Thyroid gland (tissue), 4 donors: ENCODE measurements around the gene GRK1. TPM values are rescaled to one million over a fixed set of nuclear protein-coding genes. Genes with fewer than 3 reads are reported as not detected.

Experiments used
- DNase-seq, 2 donors: peaks; one replicate each; pipeline ENCODE4 v3.0.0-alpha.2; 2019
- H3K27ac ChIP-seq, 3 donors: fragments of 200-600 bp; sonication (generic); 1 replicate in 2 of 3; 2 replicates in 1 of 3; pipeline ENCODE4 v1.5.1; 2016 to 2019; ENCODE audit warnings: mild to moderate bottlenecking in 1 of 3, moderate library complexity in 1 of 3
- H3K27me3 ChIP-seq: fragments of 200-600 bp; sonication (generic); one replicate; pipeline ENCODE4 v1.5.1; 2019
- H3K36me3 ChIP-seq, 2 donors: fragments of 200-600 bp; sonication (generic); one replicate each; pipeline ENCODE4 v1.5.1; 2016 to 2019
- H3K4me1 ChIP-seq, 2 donors: fragments of 200-600 bp; sonication (generic); one replicate each; pipeline ENCODE4 v1.5.1; 2017 to 2019
- H3K4me3 ChIP-seq, 3 donors: fragments of 200-600 bp; sonication (generic); replicated peaks in 1 of 3; 1 replicate in 2 of 3; 2 replicates in 1 of 3; pipeline ENCODE4 v1.5.1; 2016; ENCODE audit warnings: mild to moderate bottlenecking in 1 of 3
- H3K9me3 ChIP-seq: fragments of 200-600 bp; sonication (generic); one replicate; pipeline ENCODE4 v1.5.1; 2017
- POLR2A ChIP-seq, 2 donors: fragments of 450-650 bp; IDR thresholded peaks; one replicate each; pipeline ENCODE4 v1.6.1; 2017; ENCODE audit warnings: antibody characterized with exemption in 2 of 2, mild to moderate bottlenecking in 2 of 2, moderate library complexity in 1 of 2
- WGBS, 2 donors: methylation state at CpG; one replicate each; pipeline ENCODE4 v1.1.5; 2017; 5-methylcytosine and 5-hydroxymethylcytosine counted together
- intact Hi-C: fragments of 100-400 bp; cut with DNase I; formaldehyde crosslinking; loops from one replicate; pipeline ENCODE4 v1.15.1; 2023
- total RNA-seq, 4 donors: library from RNA; depleted of rRNA; stranded (reverse); fragments of >200 nt; gene quantifications; one replicate each; pipeline ENCODE4 v1.2.3, GENCODE V29; 2016
- TF ChIP-seq, protein P1 (sequence below), 6 experiments: fragments of 200-600 bp in 3 of 6; fragments of 450-650 bp in 3 of 6; sonication (generic) in 3 of 6; IDR thresholded peaks; one replicate each; pipeline ENCODE4 v1.5.1; 2016 to 2019; ENCODE audit warnings: antibody characterized with exemption in 6 of 6, mild to moderate bottlenecking in 2 of 6, inconsistent platforms in 1 of 6, moderate library complexity in 1 of 6

The GRK1 gene
- total RNA-seq, 4 donors from 2014 or later = 2.0 to 17.9 (median 2.7) TPM

GRCh38 chr13:113770937-113771336, 103.9 kb downstream of the GRK1 start:
- no peak for DNase-seq
- WGBS, 2 donors = 94 to 95% methylated on average over 5 of the region's 5 CpGs
- intact Hi-C loops = no loop called here

DNA sequence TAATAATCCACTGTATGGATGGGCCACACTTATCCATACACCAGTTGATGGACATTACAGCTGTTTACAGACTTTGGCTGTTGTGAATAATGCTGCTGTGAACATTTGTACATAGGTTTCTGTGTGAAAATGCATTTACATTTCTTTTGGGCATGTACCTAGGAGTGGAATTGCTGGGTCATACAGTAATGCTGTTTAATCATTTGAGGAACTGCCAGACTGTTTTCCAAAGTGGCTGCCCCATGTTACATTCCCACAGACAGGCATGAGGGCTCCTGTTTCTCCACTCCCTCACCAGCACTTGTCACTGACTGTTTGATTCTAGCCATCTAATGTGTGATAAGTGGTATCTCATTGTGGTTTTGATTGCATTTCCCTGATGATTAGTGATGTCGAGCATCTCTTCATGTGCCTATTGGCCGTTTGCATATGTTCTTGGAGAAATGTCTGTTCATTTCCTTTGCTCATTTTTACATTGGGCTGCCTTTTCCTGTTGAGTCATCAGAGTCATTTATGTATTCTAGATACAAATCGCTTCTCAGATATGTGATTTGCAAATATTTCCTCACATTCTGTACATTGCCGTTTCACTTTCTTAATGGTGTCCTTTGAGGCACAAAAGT, 104.8 kb downstream of the GRK1 start:
- intact Hi-C loops = no loop called here
- Histone ChIP-seq H3K9me3 (no peaks in the 10 kb centered on the region), H3K4me1 (no peaks in the 10 kb centered on the region), H3K4me3 (no peak overlapping the region), H3K36me3 (no peaks in the 10 kb centered on the region), H3K27me3 (no peaks in the 10 kb centered on the region), H3K27ac (no peak overlapping the region)
- DNase-seq = no peak
- 67 to 73% methylated on average over 4 of the region's 4 CpGs for WGBS, 2 donors
- no peak for TF ChIP-seq POLR2A (IDR thresholded peaks at IDR 0.05)
- TF ChIP-seq, protein P1, sequence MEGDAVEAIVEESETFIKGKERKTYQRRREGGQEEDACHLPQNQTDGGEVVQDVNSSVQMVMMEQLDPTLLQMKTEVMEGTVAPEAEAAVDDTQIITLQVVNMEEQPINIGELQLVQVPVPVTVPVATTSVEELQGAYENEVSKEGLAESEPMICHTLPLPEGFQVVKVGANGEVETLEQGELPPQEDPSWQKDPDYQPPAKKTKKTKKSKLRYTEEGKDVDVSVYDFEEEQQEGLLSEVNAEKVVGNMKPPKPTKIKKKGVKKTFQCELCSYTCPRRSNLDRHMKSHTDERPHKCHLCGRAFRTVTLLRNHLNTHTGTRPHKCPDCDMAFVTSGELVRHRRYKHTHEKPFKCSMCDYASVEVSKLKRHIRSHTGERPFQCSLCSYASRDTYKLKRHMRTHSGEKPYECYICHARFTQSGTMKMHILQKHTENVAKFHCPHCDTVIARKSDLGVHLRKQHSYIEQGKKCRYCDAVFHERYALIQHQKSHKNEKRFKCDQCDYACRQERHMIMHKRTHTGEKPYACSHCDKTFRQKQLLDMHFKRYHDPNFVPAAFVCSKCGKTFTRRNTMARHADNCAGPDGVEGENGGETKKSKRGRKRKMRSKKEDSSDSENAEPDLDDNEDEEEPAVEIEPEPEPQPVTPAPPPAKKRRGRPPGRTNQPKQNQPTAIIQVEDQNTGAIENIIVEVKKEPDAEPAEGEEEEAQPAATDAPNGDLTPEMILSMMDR (IDR thresholded peaks at IDR 0.05) = no peak

More at GRCh38 chr13:113770937-113771336, 103.9 kb downstream of the GRK1 start:
- Histone ChIP-seq H3K4me1 (no peaks in the 10 kb centered on the region), H3K9me3 (no peaks in the 10 kb centered on the region), H3K36me3 (no peaks in the 10 kb centered on the region), H3K27ac (no peak overlapping the region), H3K27me3 (no peaks in the 10 kb centered on the region), H3K4me3 (no peak overlapping the region)
- TF ChIP-seq POLR2A (IDR thresholded peaks at IDR 0.05) = no peak
- TF ChIP-seq, protein P1 (IDR thresholded peaks at IDR 0.05) = no peak

DNA sequence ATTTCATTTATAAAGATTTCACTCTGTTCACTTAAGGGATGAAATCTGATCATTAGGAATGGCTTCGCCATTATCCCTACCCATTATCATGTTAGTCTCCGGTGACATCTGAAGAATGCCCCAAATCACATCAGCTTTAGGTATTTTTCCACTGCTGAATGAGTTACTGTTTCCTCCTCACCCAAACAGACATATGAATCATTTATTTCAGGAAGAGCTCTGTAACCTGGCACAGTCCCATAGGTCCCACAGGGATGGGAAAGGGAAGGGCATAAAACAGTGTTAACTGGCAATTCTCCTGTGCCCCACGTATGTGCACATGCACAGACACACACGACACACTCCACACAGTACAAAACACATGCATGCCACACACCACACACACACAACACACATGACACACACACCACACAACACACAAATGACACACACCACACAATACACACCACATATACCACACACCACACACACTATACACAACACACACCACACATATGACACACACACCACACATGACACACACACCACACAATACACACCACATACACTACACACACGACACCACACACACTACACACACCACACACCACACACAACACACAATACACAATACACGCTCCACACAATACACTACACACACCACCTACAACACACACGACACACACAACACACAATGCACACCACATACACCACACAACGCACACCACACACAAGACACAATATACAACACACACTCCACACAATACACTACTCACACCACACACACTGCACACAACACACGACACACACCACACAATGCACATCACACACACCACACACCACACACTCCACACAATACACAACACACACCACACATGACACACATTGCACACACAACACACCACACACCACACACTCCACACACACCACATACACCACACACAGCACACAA, 107.4 kb downstream of the GRK1 start:
- H3K9me3 ChIP-seq = no peaks in the 10 kb centered on the region
- H3K27me3 ChIP-seq = no peaks in the 10 kb centered on the region
- no peaks in the 10 kb centered on the region for H3K4me1 ChIP-seq
- intact Hi-C loops = no loop called here
- H3K4me3 ChIP-seq = no peak overlapping the region
- no peaks in the 10 kb centered on the region for H3K36me3 ChIP-seq
- no peak overlapping the region for H3K27ac ChIP-seq
- 79% methylated on average over 9 of the region's 9 CpGs for WGBS, 2 donors
- TF ChIP-seq POLR2A (IDR thresholded peaks at IDR 0.05) = no peak
- TF ChIP-seq, protein P1 (IDR thresholded peaks at IDR 0.05) = no peak
- no peak for DNase-seq

GRCh38 chr13:113775451-113776145, 108.6 kb downstream of the GRK1 start:
- TF ChIP-seq POLR2A (IDR thresholded peaks at IDR 0.05) = no peak
- TF ChIP-seq, protein P1 (IDR thresholded peaks at IDR 0.05) = no peak
- 88 to 93% methylated on average over 17 to 24 of the region's 28 CpGs for WGBS, 2 donors
- Histone ChIP-seq H3K27ac (no peak overlapping the region), H3K36me3 (no peaks in the 10 kb centered on the region), H3K4me1 (no peaks in the 10 kb centered on the region), H3K27me3 (no peaks in the 10 kb centered on the region), H3K4me3 (no peak overlapping the region), H3K9me3 (no peaks in the 10 kb centered on the region)
- no peak for DNase-seq
- intact Hi-C loops = no loop called here
